ENCODE data around the gene WNT8B. TPM values are rescaled to one million over a fixed set of nuclear protein-coding genes. Genes with fewer than 3 reads are reported as not detected.

WNT8B gene
- not detected for total RNA-seq
- under 1 TPM in 1 of 3 donors, not detected in 2; 0.06 TPM for polyA plus RNA-seq

- TF ChIP-seq POLR2AphosphoS5 (IDR thresholded peaks at IDR 0.05): no peak
- no peak for TF ChIP-seq EP300 (IDR thresholded peaks at IDR 0.05)
- TF ChIP-seq CTCF (IDR thresholded peaks at IDR 0.05): no peak
- TF ChIP-seq POLR2A (IDR thresholded peaks at IDR 0.05): no peak
- H3K36me3 ChIP-seq: no peaks in the 10 kb centered on the region
- no peaks in the 10 kb centered on the region for H3K9me3 ChIP-seq
- H3K27me3 ChIP-seq: no peaks in the 10 kb centered on the region
- intact Hi-C loops (cut with DNase I): no loop called here
- no peaks in the 10 kb centered on the region for H3K4me1 ChIP-seq
- no peak for DNase-seq
- WGBS, 2 donors: 58 to 63% methylated on average over 4 of the region's 4 CpGs
- H3K27ac ChIP-seq: no peak within 1 kb of the TSS
- H3K4me3 ChIP-seq: no peak within 1 kb of the TSS
Measured at GRCh38 chr10:100462709-100463108, at the start of gene WNT8B. WNT8B (plus strand) TSS chr10:100463009; CDS start chr10:100463169, 160 bp downstream.

GRCh38 chr10:100413173-100413572 lies 49.6 kb upstream of the WNT8B start:
- intact Hi-C loops (cut with DNase I): no loop called here
- H3K27ac ChIP-seq: no peak overlapping the region
- TF ChIP-seq CTCF (IDR thresholded peaks at IDR 0.05) (no peak), POLR2A (IDR thresholded peaks at IDR 0.05) (no peak), POLR2AphosphoS5 (IDR thresholded peaks at IDR 0.05) (no peak), EP300 (IDR thresholded peaks at IDR 0.05) (no peak)

GRCh38 chr10:100419911-100420449 lies 42.8 kb upstream of the WNT8B start:
- Histone ChIP-seq H3K36me3 (no peaks in the 10 kb centered on the region), H3K27ac (no peak overlapping the region), H3K27me3 (peaks cover 0 to 4% (median 0%) of the 10 kb centered on the region in 3 donors), H3K9me3 (no peaks in the 10 kb centered on the region), H3K4me1 (no peaks in the 10 kb centered on the region), H3K4me3 (no peak overlapping the region)
- WGBS, 2 donors: 74 to 91% methylated on average over 4 of the region's 4 CpGs
- intact Hi-C loops (cut with DNase I): no loop called here
- no peak for DNase-seq
- no peak for TF ChIP-seq EP300 (IDR thresholded peaks at IDR 0.05)
- TF ChIP-seq POLR2AphosphoS5 (IDR thresholded peaks at IDR 0.05): no peak
- TF ChIP-seq POLR2A (IDR thresholded peaks at IDR 0.05): no peak
- TF ChIP-seq CTCF (IDR thresholded peaks at IDR 0.05): no peak

More at GRCh38 chr10:100413173-100413572, 49.6 kb upstream of the WNT8B start:
- Histone ChIP-seq H3K9me3 (no peaks in the 10 kb centered on the region), H3K4me3 (no peak overlapping the region), H3K27me3 (no peaks in the 10 kb centered on the region), H3K36me3 (no peaks in the 10 kb centered on the region), H3K4me1 (no peaks in the 10 kb centered on the region)
- WGBS, 2 donors: 66 to 81% methylated on average over 3 of the region's 3 CpGs
- no peak for DNase-seq

- H3K27me3 ChIP-seq: no peaks in the 10 kb centered on the region
- H3K36me3 ChIP-seq: no peaks in the 10 kb centered on the region
- WGBS, 2 donors: 99 to 100% methylated on average over 2 of the region's 2 CpGs
- intact Hi-C loops (cut with DNase I): no loop called here
- no peaks in the 10 kb centered on the region for H3K4me1 ChIP-seq
- H3K4me3 ChIP-seq: no peak overlapping the region
- H3K9me3 ChIP-seq: no peaks in the 10 kb centered on the region
- no peak for DNase-seq
- no peak overlapping the region for H3K27ac ChIP-seq
- TF ChIP-seq POLR2AphosphoS5 (IDR thresholded peaks at IDR 0.05) (no peak), POLR2A (IDR thresholded peaks at IDR 0.05) (no peak), EP300 (IDR thresholded peaks at IDR 0.05) (no peak), CTCF (IDR thresholded peaks at IDR 0.05) (no peak)
Measured at GRCh38 chr10:100427374-100427773, 35.4 kb upstream of the WNT8B start.
